ENCODE data around the gene FAM180A. TPM values are rescaled to one million over a fixed set of nuclear protein-coding genes. Genes with fewer than 3 reads are reported as not detected.

The FAM180A gene
- total RNA-seq, 2 donors from 2014 or later, result 79.1 to 133 TPM

- no peak overlapping the region for H3K27ac ChIP-seq
Measured at GRCh38 chr7:135726276-135726788, 22.3 kb downstream of the FAM180A start.

GRCh38 chr7:135723411-135723810, 25.2 kb downstream of the FAM180A start:
- H3K27me3 ChIP-seq (replicated peaks; ENCODE audit: insufficient read depth), result no peaks in the 10 kb centered on the region
- no peaks in the 10 kb centered on the region for H3K36me3 ChIP-seq
- no peak for TF ChIP-seq CTCF (IDR thresholded peaks at IDR 0.05)
- no peak overlapping the region for H3K27ac ChIP-seq
- DNase-seq (ENCODE audit: low spot score) (no peak), ATAC-seq (ENCODE audit: insufficient number of reproducible peaks, low FRiP score, low read depth) (no peak)
- H3K9me3 ChIP-seq, result no peaks in the 10 kb centered on the region
- H3K4me3 ChIP-seq, result no peak overlapping the region
- H3K4me1 ChIP-seq (ENCODE audit: control insufficient read depth in 1 of 2, low read depth in 2 of 2), result no peaks in the 10 kb centered on the region

More at GRCh38 chr7:135726276-135726788, 22.3 kb downstream of the FAM180A start:
- no peak overlapping the region for H3K4me3 ChIP-seq
- no peak for TF ChIP-seq CTCF (IDR thresholded peaks at IDR 0.05)
- no peak for ATAC-seq (ENCODE audit: insufficient number of reproducible peaks, low FRiP score, low read depth)
- peaks cover 0 to 12% of the 10 kb centered on the region in 2 donors for H3K4me1 ChIP-seq (ENCODE audit: control insufficient read depth in 1 of 2, low read depth in 2 of 2)
- no peaks in the 10 kb centered on the region for H3K9me3 ChIP-seq
- DNase-seq (ENCODE audit: low spot score), result no peak
- H3K27me3 ChIP-seq (replicated peaks; ENCODE audit: insufficient read depth), result no peaks in the 10 kb centered on the region
- no peaks in the 10 kb centered on the region for H3K36me3 ChIP-seq

GRCh38 chr7:135721198-135721820, 27.3 kb downstream of the FAM180A start:
- DNase-seq (ENCODE audit: low spot score), result no peak
- Histone ChIP-seq H3K36me3 (no peaks in the 10 kb centered on the region), H3K27me3 (replicated peaks; ENCODE audit: insufficient read depth) (no peaks in the 10 kb centered on the region), H3K27ac (no peak overlapping the region), H3K9me3 (no peaks in the 10 kb centered on the region), H3K4me1 (ENCODE audit: control insufficient read depth in 1 of 2, low read depth in 2 of 2) (peaks cover 6 to 12% of the 10 kb centered on the region in 2 donors), H3K4me3 (no peak overlapping the region)
- TF ChIP-seq CTCF (IDR thresholded peaks at IDR 0.05), result no peak
- no peak for ATAC-seq (ENCODE audit: insufficient number of reproducible peaks, low FRiP score, low read depth)

GRCh38 chr7:135719688-135720087, 28.9 kb downstream of the FAM180A start:
- Histone ChIP-seq H3K27me3 (replicated peaks; ENCODE audit: insufficient read depth) (no peaks in the 10 kb centered on the region), H3K36me3 (no peaks in the 10 kb centered on the region), H3K27ac (no peak overlapping the region), H3K4me1 (ENCODE audit: control insufficient read depth in 1 of 2, low read depth in 2 of 2) (peaks cover 6 to 16% of the 10 kb centered on the region in 2 donors), H3K4me3 (no peak overlapping the region), H3K9me3 (no peaks in the 10 kb centered on the region)
- DNase-seq (ENCODE audit: low spot score) (no peak), ATAC-seq (ENCODE audit: insufficient number of reproducible peaks, low FRiP score, low read depth) (no peak)
- TF ChIP-seq CTCF (IDR thresholded peaks at IDR 0.05), result no peak

- H3K4me3 ChIP-seq, result no peak overlapping the region
- H3K27me3 ChIP-seq (replicated peaks; ENCODE audit: insufficient read depth), result no peaks in the 10 kb centered on the region
- TF ChIP-seq CTCF (IDR thresholded peaks at IDR 0.05), result no peak
- no peaks in the 10 kb centered on the region for H3K9me3 ChIP-seq
- H3K36me3 ChIP-seq, result no peaks in the 10 kb centered on the region
- ATAC-seq (ENCODE audit: insufficient number of reproducible peaks, low FRiP score, low read depth) (no peak), DNase-seq (ENCODE audit: low spot score) (no peak)
- peaks cover 9 to 23% of the 10 kb centered on the region in 2 donors for H3K4me1 ChIP-seq (ENCODE audit: control insufficient read depth in 1 of 2, low read depth in 2 of 2)
- no peak overlapping the region for H3K27ac ChIP-seq
Measured at GRCh38 chr7:135718794-135719437, 29.7 kb downstream of the FAM180A start.
